ENCODE data around the gene ZMIZ2.
"Not testable (repeated sequence)": the region's sequence is repeated elsewhere in the genome, so short reads cannot be mapped to it uniquely, and the experiment has no call there.

The ZMIZ2 gene, protein sequence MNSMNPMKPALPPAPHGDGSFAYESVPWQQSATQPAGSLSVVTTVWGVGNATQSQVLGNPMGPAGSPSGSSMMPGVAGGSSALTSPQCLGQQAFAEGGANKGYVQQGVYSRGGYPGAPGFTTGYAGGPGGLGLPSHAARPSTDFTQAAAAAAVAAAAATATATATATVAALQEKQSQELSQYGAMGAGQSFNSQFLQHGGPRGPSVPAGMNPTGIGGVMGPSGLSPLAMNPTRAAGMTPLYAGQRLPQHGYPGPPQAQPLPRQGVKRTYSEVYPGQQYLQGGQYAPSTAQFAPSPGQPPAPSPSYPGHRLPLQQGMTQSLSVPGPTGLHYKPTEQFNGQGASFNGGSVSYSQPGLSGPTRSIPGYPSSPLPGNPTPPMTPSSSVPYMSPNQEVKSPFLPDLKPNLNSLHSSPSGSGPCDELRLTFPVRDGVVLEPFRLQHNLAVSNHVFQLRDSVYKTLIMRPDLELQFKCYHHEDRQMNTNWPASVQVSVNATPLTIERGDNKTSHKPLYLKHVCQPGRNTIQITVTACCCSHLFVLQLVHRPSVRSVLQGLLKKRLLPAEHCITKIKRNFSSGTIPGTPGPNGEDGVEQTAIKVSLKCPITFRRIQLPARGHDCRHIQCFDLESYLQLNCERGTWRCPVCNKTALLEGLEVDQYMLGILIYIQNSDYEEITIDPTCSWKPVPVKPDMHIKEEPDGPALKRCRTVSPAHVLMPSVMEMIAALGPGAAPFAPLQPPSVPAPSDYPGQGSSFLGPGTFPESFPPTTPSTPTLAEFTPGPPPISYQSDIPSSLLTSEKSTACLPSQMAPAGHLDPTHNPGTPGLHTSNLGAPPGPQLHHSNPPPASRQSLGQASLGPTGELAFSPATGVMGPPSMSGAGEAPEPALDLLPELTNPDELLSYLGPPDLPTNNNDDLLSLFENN

GRCh38 chr7:44748045-44748947 is at the start of gene ZMIZ2:
TSS of gene ZMIZ2 (plus strand) at chr7:44748847. CDS start at chr7:44756250, 7,403 bp downstream.
- peak; percentile 89 for DNase-seq

DNA sequence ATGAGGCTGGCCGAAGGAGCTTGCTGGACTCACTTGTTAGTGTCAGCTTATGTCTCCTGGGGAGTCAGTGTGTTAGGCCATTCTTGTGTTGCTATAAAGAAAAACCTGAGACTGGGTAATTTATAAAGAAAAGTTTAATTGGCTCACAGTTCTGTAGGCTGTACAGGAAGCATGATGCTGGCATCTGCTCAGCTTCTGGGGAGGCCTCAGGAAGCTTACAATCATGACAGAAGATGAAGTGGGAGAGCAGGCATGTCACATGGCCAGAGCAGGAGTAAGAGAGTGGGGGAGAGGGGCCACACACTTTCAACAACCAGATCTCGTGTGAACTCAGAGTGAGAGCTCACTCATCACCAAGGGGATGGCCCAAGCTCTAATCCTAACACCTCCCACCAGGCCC is 49.0 kb upstream of the ZMIZ2 start:
- not testable (repeated sequence) for DNase-seq

- no peak for DNase-seq
Measured at GRCh38 chr7:44700322-44700721, 48.3 kb upstream of the ZMIZ2 start.

GRCh38 chr7:44703391-44703790 is 45.3 kb upstream of the ZMIZ2 start:
- DNase-seq: not testable (repeated sequence)

DNA sequence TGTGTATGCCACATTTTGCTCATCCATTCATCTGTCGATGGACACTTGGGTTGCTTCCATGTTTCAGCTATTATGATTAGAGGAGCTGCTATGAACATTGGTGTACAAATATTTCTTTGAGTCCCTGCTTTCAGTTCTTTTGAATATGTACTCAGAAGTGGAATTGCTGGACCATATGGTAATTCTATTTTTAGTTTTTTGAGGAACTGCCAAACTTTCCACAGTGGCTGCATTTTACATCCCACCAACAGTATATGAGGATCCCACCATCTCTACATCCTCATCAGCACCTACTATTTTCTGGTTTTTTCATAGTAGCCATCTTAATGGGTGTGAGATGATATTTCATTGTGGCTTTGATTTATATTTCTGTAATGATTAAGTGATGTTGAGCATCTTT is 44.7 kb upstream of the ZMIZ2 start:
- DNase-seq: peak; percentile 23

GRCh38 chr7:44705434-44705833 is 43.2 kb upstream of the ZMIZ2 start:
- no peak for DNase-seq

- DNase-seq: no peak
Measured at GRCh38 chr7:44706788-44707557, 41.7 kb upstream of the ZMIZ2 start.

- no peak for DNase-seq
Measured at GRCh38 chr7:44707558-44708230, 41.0 kb upstream of the ZMIZ2 start.

DNA sequence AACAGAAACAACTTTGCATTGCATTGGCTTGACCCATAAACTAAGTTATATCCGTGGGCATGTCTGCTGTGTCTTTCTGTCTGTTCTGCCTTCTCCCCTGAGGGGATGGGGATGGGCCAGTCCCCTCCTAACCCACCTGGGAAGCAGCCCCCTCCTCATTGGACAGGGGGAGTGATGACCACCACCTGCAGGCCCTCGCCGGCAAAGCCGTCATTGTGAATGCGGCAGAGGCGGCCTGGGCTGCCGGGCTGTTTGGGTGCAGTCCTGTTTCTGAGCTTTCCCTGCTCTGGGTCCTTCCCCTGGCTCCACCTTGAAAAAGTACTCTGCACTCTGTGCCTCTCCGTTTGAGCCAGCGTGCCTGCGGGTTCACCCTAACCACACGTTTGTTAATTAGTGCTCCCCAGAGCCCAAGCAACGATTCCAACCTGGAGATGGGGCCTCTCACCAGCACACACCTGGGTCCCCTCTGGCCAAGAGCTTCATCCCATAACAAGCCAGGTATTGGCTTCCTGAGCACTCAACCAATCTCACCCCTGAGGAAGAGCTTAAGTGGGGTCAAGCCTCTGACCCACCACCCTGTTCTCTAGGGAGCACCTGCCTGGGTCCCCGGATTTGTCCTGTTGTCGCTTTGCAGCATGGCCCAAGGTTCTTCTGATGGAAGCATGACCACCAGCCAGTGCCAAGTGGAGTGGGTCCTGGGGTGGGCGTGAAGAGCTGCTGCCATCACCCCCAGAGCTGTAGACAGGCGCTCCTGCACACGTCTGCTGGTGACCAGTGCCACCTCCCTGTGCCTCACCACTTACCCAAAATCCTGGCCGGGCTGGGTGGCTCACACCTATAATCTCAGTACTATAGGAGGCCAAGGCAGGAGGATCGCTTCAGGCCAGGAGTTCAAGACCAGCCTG is 39.4 kb upstream of the ZMIZ2 start:
- no peak for DNase-seq

DNA sequence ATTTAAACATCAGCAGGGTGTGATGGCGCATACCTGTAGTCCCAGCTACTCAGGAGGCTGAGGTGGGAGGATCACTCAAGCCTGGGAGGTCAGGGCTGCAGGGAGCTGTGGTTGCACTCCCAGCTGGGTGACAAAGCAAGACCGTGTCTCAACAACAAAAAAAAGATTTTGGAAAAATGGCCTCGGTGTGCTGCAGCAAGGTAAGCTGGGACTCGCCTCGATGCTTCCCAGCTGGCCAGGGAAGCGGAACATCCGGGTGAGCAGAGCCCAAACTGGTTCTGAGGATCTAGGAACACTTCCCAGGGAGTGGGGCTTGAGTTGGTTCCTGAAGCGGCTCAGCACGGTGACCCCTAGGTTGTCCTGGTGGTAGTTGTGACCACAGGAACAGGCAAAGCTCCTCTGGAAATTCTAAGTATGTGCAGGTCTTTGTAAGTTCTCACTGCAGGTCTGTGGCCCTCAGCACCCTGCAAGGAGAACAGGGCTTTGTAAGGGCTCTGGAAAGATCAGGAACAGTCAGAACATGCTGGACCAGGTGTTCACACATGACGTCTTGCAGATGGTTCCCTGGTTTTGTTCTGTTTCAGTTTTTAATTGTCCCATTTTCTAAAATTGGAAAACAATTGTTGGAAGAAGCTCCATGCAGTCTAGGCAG is 38.6 kb upstream of the ZMIZ2 start:
- DNase-seq: no peak

DNA sequence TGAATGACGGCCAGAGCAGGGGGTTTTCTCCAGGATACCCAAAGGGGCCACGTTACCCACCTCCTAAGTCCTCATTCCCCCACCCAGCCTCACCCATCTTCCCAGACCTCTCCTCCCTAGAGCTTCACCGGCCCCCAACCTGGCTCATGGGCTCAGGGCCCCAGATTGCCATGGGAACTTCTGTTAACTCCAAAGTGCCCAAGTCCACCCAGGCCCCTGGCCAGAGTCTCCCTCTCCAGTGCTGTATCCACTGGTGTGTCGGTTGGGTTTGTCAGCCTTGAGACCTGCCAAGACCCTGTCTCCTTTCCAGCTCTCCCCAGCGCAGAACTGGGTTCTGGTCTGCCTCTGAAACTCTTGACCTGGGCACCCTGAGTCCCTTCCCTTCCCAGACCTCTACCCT is 37.1 kb upstream of the ZMIZ2 start:
- DNase-seq: no peak

DNA sequence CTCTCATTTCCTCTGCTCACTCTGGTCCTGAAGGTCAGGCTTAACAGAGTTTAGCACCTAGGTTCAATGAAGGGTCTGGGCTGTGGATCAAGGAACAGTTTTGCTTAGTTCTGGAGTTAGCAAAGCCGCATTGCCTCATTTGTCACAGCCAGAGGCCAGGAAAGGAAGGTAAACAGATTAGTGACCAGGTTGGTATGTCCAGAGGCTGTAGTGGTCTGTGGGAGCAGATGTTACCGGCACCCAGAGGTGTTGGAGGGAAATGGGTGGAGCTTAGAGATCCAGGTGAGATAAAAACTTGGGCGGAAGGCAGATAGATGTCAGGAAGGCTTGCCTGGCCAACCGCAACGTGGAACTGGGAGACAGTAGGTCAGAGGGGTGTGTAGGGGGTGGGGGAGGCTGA is 36.6 kb upstream of the ZMIZ2 start:
- DNase-seq: no peak

GRCh38 chr7:44713141-44713540 is 35.5 kb upstream of the ZMIZ2 start:
- no peak for DNase-seq

DNA sequence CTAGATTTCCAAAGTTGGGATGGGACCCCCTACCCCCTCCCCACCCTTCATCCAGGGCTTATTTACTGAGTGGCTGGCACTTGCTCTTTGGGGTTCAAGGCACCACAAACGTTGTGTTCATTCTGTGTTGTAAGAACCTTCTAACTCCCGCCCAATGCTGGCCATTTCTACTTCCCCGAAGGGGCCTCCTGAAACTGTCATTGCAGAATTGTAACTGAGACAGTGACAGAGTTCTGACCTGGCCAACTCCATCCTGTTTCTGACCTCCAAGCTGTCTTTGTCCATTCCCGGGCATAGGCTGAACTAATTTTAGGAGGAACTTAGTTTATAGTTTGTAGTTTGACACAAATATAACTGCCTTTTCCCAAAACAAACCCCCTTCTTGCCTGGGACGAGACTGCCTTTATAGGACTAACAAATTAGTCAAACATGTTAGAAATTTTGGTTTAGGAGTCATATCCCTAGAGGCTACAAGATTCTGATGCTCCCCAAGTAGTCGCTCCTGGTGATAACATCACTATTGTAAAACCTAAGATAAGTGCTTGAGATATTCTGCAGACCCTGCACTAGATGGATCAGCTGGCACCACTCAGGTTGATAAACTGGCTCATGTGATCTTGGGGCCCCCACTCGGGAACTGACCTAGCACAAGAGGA is 34.8 kb upstream of the ZMIZ2 start:
- no peak for DNase-seq

DNA sequence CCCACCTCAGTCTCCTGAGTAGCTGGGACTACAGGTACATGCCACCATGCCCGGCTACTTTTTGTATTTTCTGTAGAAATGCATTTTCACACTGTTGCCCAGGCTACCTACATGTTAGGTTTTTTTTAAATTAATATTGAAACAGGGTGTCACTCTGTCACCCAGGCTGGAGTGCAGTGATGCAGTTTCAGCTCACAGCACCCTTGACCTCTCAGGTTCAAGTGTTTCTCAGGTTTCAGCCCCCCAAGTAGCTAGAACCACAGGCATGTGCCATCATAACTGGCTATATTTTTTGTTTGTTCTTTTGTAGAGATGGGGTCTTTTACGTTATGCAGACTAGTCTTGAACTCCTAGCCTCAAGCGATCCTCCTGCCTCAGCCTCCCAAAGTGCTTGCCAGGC is 32.4 kb upstream of the ZMIZ2 start:
- no peak for DNase-seq

DNA sequence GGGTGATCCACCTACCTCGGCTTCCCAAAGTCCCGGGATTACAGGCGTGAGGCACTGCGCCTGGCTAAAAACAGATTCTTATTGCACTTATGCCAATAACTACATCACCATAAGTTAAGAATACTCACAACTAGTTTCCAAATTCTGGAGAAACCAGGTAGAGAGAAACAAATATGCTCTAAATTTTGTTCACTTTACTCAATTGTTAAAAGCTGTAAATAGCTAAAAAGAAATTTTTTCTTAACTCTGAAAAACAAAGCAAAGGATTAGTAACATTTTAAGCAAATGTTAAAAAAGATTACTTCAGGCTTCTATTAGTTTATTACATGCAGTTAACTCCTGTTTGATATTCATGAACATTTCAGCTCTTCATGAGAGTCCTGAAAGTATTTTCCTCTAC is 28.3 kb upstream of the ZMIZ2 start:
- no peak for DNase-seq

DNA sequence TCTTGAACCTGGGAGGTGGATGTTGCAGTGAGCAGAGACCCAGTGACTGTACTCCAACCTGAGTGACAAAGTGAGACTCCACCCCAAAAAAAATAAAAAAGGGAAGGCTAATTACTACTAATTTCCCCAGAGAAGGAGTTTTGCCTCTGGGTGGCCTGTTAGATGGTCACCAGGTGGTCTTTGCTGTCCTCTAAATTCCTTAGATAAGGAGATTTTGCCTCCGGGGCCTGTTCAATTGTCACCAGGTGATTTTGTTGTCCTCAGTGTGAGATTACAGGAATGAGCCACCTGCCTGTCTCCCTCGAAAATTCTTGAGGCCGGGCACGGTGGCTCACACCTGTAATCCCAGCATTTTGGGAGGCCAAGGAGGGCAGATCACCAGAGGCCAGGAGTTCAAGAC is 24.4 kb upstream of the ZMIZ2 start:
- no peak for DNase-seq

- DNase-seq: not testable (repeated sequence)
Measured at GRCh38 chr7:44726250-44726649, 22.4 kb upstream of the ZMIZ2 start.
